ENCODE measurements around the gene HCLS1.

DNA sequence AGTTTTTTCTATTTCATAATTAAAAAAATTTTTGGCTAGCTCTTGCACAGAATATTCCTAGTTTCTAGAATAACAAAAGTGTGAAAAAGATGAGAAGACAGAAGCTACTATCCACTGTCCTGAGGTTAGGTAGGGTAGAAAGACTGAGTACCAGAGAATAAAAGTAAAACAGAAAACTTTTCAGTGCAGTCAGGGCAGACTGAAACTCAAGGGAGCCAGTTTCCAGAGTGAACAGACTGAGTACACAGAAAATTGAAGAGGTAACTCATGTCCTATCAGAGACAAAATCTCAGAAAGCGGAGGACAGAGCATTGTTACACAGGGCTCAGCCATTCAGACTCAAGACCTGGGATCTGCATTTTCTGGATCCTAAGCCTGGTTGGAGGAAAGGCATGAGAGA is 76.3 kb downstream of the HCLS1 start:
- TF ChIP-seq POLR2A (IDR thresholded peaks at IDR 0.05) (no peak), CTCF (IDR thresholded peaks at IDR 0.05) (no peak)

All from gastroesophageal sphincter (tissue), 3 donors.